GM19239 (cell line): Measurements from ENCODE around the gene IGDCC3.
A peak's percentile ranks its signal among the peaks of the same experiment; 100 is the strongest.

Source experiments
- DNase-seq: peaks from one replicate; pipeline ENCODE4 v3.0.0; 2011; ENCODE audit warnings: low spot score; ENCODE audit not compliant: insufficient read length
- FAIRE-seq: peaks from 2 replicates; lab custom pipeline; 2011; peaks lifted over from hg19 to GRCh38; lab: Jason Lieb, UNC

Gene IGDCC3

DNA sequence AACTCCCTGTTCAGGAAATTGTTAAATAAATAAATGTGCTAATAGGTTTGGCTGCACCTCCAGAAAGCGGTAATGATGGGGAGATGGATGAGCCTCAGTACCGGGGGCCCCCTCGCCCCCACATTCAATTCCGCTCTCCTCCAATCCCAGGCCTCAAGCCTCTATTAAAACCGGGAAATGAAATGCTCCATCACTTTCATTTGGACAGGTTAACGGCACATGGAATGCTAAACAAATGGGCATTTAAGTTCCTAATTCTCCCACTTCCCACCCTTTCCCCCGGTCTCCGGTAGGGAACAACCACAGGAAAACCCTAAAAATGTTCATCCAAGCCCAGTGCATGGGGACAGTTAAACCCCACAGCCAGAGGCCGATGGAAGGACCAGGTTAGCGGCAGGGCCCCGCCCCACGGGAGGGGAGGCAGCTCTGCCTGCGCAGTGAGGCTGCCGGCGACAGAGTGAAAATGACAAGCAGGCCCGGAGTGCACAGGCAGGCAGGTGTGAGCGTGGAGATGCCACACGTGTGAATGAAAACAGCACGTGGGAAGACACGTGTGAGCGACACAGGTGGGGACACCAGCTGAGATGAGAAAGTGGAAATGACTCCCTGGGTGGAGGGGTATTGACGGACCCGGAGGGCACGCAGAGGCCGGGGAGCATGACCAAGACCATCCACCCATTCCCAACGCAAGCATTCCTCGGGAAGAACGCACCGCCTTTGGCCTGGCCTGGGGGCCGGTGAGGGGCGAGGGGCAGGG, 45.2 kb downstream of the IGDCC3 start:
- DNase-seq (no peak), FAIRE-seq (no peak)

DNA sequence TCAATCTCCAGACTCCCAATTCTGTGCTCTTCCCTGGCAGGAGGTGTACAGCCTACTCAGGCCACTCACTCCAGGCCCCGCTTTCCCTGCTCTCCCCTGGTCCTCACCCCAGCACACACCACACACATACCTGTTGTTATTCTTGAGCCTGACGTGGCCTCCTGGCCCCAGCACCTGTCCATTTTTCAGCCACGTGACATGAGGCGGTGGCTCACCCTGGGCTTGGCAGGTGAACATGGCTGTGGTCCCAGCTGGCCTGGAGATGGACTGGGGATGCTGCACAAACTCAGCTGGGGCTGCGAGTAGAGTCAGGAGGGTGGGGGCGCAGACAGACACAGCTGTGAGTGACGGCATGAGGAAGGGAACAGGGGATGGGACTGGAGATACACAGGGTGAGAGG, 46.0 kb downstream of the IGDCC3 start:
- DNase-seq, result no peak
- FAIRE-seq, result no peak

DNA sequence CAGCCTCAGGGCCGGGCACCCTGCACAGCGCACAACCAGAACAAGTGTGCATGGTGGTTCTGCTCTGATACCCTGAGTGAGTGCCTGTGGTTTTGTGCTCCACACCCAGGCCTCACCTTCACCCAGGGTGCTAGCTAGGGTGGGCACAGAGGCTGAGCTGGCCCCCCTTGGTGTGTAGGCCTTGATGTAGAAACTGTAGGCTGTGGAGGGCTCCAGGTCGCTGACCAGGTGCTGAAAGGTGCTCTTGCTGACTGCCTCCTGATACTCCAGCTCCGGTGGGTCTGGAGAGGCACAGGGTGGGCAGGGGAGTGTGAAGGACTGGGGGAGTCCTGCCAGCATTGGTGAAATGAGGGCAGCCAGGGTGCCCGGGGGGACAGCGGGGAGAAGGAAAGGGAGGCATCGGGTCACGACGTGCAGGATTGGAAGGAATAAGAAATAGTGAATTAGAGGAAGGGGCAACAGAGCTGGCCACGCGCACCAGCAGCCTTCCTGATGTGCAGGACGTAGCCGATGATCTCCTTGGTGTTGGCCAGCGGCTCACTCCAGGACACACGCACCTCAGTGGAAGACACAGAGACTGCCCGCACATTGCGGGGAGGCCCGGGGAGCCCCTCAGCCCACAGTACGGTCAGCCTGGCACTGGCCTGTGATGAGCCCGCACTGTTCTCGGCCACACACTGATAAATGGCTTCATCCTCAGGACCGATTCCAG, 46.7 kb downstream of the IGDCC3 start:
- FAIRE-seq, result no peak
- no peak for DNase-seq

DNA sequence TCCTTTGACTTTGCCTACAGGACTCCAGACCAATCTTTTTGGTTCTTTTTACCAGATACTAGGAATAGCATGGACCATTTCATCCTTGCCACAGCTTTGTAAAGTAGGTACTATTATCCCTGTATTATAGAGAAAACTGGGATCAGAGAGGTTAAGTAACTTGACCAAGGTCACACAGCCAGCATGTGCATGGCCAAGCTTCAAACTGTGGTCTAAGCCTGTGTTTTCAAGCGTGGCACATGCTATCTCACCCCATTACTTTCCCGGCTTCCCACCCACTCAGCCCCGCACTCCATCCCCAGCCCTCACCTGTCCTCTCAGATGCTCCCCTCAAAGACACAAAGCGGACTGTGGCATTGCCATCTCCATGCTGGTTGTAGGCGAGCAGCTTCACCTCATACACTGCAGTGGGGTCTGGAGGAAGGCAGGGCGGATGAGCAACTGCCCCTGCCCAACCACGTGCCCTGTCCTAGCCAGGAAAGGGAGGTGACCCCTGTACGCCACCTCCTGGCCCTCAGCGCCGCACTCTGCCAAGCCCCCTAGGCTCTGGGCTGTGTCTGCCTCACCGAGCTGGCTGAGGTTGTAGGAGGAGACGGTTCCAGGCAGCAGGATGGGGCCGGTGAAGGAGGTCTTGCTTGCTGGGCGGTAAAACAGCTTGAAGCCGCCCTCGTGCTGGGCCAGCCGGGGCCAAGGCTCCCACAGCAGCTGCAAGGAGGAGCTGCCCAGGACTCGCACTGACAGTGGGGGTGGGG, 47.6 kb downstream of the IGDCC3 start:
- no peak for DNase-seq
- FAIRE-seq, result no peak

DNA sequence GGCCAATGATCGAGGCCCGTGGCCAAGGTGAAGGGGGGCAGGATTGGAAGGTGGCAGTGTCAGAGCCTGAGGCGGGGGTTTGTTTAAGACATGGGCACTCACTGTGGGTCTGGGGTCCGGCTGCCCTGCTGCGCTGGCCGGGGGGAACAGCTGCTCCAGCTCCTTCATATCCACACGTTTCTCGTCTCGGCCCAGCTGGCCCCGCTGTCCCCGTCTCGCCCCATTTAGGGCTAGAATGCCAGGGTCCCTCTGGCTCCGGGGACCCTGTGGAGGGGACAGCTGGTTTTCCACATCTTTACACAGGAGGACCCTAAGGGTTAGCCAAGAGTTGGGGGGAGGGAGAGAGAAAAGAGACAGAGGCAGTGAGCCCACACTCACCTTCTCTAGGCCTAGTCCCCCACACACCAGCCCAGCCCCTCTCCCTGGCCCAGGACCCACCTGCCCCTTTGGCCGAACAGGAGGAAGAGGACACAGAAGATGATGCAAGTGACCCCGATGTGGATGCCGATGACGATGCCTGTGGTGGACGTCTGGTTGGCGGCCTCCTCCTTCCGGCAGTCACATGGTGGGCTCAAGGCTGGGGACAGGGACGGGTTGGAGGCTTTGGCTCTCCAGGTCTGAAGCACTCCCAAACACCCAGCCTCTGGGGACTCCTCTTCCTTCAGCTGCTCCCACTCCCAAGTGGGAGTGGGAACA, 48.4 kb downstream of the IGDCC3 start:
- no peak for DNase-seq
- FAIRE-seq, result no peak

DNA sequence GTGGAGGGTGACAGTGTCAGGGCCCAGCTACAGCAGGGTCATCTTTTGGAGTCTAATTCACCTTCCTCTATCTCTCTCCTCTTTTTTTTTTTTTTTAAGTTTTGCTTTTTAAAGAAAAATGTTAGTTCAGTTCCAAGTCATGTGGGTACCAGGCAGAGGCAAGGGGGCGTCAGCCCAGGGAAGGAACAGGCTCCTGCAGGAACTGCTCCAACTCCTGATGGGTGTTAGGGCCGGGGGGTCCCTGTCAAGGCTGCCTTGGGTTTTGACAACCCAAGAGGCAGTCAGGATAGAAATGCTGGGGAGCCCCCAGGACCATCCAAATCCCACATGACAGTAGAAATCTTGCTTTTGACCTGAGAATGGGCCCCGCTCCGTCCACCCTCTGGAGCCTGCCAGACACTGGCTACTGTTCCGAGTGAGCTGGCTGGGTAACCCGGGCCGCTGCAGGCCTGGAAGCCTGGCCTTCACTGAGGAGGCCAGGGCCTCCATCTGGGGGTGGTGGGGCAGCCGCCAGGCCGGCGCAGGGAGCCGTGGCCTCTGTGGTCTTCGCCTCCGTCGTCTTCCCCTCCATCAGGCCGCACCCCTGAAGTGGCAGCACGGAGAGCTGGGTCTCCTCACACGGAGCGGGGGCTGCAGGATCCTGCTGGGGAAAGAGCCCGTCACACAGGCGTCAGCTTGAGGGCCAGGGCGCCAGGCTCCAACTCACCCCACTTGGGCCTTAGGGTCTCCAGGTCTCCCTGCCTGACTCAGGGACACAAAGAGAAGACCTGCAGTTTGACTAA, 49.1 kb downstream of the IGDCC3 start:
- no peak for DNase-seq

DNA sequence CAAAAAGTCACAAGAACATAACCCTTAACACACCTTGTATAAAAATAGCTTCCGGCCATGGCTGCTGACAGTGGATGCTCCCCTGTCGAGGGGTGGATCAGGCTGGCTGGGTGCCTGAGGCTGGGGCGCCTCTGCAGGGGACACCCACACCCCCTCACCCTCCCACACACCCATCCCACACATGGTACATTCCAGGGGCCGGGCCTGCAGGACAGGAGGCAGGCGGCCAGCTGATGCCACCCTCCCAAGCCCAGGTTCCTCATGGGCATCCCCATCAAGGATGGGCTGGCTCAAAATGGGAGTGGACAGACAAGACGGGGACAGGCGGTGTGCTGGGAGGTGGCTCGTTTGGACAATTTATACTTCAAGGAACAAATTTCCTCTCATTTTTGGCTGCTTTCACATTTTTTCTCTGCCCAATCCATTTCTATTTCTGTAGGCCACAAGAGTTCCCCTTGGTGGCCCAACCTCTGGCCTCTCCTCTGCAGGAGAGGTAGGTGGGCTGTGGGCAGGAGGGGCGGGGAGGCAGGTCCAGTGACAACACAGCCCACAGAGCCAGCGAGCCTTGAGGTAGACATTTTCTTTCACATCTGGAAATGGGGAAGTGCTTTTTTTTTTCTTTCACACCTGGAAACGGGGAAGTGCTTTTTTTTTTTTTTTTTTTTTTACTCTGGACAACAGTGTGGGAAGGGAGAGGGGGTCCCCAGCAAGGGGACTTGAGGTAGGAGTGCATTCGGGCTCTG, 50.0 kb downstream of the IGDCC3 start:
- FAIRE-seq, result no peak

More for the DNA sequence above, 49.1 kb downstream of the IGDCC3 start:
- no peak for FAIRE-seq

DNA sequence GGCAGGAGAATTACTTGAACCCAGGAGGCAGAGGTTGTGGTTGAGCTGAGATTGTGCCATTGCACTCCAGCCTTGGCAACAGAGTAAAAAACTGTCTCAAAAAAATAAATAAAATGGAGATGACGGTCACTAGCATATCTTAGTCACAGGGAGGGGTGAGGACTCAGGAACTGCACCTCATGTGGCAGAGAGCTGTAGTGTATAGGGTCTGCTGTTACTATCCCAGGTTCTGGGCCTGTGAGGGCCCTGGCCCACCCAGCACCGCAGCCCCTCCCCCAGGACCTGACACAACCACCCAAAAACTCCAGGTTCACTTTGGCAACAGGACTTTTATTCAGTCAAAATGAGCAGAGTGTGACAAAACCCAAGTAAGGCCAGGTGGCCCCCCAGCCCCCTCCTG, 51.0 kb downstream of the IGDCC3 start:
- no peak for FAIRE-seq
- DNase-seq, result no peak

More for the DNA sequence above, 50.0 kb downstream of the IGDCC3 start:
- no peak for DNase-seq

DNA sequence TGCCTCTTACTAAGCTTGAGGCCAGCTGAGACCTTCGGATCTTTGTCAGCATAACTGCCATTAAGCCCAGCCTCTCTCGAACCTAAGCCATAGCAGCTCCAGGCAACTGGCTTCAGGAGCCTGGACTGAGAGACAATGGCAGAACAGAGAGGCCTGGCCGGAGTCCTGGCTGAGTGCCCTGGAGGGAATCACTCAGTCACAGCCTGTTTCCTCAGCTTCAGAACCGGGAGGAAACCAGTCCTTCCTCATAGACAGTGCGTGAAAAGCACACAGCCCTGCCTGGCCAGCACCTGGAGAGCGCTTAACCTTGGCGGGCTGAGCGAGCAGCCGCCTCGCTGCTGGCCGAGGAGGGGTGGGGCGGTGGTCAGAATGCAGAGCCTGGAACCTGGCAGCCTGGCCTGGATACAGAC, 51.7 kb downstream of the IGDCC3 start:
- no peak for DNase-seq

DNA sequence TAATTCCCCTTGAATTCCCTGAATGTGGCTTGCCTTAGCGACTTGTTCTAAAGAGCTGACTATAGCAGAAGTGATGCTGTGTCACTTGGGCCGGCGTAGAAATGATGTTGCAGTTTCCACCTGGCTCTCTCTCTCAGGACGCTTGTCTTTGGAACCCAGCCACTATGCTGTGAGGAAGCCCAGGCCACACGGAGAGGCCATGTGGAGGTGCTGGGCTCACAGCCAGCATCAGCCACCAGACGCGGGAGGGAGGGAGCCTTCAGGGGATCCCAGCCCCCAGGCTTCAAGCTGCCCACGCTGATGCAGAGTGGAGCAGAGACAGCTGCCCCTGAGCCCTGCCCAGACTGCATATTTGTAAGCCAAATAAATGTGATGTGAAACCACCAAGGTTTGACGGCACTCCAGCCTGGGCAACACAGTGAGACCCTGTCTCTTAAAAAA, 54.7 kb downstream of the IGDCC3 start:
- FAIRE-seq (no peak), DNase-seq (no peak)

More for the DNA sequence above, 51.7 kb downstream of the IGDCC3 start:
- no peak for FAIRE-seq

DNA sequence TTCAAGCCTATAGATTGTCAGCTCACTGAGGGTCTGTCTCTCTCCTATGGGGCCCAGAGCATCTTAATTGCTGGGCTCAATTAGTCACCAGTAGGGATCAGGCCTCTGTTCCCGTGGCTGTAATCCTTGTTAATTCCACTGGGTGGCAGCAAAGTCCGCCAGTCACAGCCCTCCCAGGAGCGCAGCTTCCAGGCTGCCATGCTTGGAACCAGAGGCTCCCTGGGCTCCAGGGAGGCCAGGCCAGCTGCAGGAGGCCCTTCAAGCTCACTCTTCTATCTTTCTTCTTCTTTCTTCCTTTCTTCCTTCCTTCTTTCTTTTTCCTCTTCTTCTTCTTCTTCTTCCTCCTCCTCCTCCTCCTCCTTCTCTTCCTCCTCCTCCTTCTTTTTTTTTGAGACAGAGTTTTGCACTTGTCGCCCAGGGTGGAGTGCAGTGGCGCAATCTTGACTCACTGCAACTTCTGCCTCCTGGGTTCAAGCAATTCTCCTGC, 58.9 kb downstream of the IGDCC3 start:
- peak; percentile 94 for FAIRE-seq
- peak; percentile 86 for DNase-seq

DNA sequence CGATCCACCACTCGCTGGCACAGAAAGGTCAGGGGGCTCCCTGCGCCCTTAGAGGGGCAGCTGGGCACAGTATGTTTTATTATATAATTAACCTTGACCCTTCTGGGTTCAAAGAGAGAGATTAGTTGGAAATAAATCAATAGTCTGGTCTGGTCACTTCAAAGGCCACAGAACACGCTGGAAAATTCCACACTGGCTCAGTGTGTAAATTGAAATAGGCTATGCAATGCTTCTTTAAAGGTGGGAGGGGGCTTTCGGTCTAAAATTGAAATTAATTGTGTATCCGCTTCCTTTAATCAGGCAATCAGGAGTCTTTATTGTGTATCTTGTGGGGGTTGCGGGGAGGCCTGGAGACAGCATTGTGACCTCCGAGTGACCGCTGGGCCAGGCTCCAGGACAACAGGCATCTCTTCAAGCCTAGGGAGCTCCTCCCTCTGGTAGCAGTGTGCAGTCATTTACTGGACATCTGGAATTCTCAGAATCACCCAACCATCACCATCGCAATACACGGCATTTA, 65.3 kb downstream of the IGDCC3 start:
- FAIRE-seq (no peak), DNase-seq (no peak)

DNA sequence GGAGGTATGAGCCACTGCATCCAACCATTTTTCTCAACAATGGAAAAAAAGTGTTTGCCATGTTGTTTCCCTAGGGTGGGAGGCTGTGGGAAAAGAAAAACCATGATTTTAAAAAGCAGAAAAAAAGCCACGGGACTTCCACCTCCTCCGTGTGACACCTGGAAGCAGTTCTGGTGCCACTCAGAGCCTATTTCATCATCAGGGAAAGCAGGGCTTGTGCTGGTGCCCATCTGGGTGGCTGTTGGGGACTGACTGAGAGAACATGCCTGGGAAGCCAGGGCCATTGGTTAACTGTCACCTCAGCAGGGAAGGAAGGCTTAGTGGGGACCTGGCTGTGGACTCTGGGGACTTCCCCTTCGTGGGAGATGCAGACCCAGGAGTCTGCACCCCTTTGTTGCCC, 66.0 kb downstream of the IGDCC3 start:
- FAIRE-seq, result no peak
- no peak for DNase-seq

DNA sequence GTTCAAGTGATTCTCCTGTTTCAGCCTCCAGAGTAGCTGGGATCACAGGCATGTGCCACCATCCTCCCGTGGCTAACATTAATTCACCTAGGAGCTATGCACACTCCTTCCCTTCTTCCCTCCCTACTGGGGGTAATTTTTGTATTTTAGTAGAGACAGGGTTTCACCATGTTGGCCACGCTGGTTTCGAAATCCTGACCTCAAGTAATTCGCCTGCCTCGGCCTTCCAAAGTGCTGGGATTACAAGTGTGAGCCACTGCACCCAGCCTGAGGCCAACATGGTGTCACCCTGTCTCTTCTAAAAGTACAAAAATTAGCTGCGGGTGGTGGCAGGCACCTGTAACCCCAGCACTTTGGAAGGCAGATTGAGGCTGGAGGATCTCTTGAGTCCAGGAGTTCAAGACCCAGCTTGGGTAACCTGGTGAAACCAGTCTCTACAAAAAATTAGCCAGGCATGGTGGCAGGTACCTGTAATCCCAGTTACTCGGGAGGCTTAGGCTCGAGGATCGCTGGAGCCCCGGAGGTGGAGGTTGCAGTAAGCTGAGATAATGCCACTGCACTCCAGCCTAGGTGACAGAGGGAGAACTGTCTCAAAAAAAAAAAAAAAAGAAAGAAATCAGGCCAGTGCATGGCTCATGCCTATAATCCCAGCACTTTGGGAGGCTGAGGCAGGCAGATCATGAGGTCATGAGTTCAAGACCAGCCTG, 67.2 kb downstream of the IGDCC3 start:
- FAIRE-seq, result no peak
- DNase-seq, result no peak

DNA sequence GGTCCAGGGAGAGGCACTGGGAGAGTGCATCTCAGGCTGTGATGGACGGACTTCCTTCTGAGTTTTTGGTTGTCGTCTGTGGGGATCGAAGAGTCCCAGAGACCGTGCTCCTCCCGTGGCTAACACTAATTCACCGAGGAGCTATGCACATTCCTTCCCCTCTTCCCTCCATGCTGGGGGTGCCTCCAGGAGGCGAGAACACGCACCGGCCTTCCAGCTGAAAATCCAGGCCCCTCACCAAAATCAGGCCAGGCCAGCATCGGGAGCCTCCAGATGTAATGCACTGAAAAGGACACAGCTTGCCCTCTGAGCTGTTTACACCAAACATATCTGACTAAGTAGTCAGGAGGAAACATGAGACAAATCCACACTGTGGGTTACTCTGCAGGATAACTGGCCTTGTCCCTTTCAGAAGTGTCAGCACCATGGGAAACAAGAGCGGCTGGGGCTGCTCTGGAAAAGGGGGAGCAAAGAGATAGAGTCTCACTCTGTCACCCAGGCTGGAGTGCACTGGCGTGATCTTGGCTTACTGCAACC, 67.9 kb downstream of the IGDCC3 start:
- DNase-seq, result no peak
- FAIRE-seq, result no peak

DNA sequence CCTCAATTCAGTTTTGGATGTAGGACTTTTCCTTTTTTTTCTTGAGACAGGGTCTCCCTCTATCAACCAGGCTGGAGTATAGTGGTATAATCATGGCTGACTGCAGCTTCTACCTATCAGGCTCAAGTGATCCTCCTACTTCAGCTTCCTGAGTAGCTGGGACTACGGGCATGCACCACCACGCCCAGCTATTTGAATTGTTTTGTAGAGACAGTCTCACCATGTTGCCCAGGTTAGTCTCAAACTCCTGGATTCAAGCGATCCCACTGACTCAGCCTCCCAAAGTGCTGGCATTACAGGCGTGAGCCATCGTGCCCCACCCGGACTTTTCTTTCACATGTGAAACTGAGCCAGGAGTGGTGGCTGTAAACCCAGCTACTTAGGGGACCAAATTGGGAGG, 69.8 kb downstream of the IGDCC3 start:
- no peak for FAIRE-seq

DNA sequence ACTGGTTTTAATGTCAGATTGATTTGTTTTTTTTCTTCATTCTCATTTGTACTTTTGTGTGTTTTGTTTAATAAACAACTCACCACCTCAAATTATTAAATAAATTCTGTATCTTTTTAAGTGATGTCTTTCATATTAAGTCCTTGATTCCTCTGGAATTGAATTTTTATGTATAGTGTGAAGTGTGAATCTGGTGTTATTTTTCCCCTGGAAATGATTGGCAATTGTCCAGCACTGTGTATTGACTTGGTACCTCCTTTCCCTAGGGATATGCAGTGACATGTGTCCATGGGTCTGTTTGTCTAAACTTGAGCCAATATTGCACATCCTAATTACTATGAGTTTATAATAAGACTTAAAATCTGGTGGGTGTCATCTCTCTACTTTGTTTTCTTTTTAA, 71.3 kb downstream of the IGDCC3 start:
- DNase-seq, result no peak
- FAIRE-seq, result no peak

More for the DNA sequence above, 69.8 kb downstream of the IGDCC3 start:
- no peak for DNase-seq

DNA sequence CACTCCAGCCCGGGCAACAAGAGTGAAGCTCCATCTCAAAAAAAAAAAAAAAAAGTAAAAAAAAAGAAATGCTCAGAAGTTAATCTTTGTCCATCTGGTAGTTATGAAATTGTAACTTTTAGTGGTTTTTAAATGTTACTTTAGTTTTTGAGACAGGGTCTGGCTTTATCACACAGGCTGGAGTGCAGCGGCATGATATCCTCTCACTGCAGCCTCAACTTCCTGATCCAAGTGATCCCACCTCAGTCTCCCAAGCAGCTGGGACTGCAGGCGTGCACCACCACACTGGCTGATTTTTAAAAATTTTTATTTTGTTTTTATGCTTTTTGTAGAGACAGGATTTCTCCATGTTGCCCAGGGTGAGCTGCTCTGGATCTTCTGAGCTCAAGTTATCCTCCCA, 72.0 kb downstream of the IGDCC3 start:
- DNase-seq (no peak), FAIRE-seq (no peak)
